ENCODE measurements around the gene E2F3. TPM values are rescaled to one million over a fixed set of nuclear protein-coding genes. Genes with fewer than 3 reads are reported as not detected.

E2F3 gene
- total and polyA plus RNA-seq, 2 donors from 2014 or later, result 3.7 to 11.0 TPM

DNA sequence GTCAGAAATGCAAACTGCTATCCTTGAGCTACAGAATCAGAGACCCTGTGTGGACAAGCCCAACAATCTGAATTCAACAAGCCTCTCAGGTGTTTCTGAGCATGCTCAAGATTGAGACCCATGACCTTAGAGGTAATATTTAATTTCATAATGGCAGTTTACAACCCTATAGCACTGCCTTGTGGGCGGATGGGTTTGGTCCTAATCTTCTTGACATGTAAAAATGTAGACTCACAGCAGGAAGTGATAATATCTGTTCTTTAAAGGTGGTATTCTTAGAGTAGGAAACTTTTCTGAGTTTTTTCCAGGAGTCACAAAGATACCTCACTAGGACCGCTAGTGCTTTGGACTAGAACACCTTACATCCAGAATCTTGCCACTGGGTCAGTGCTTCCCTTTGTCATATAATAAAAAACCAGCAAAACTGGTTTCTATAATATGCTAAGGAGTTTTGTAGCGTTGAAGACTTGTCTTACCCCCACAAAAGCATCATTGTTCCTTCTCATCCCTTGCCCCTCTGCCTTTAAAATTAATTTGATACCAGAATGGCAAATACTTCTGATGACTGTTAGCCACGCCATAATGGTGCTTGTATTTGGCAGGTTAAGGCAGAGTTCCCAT, 52.6 kb downstream of the E2F3 start:
- Histone ChIP-seq H3K27ac (ENCODE audit: low read depth in 2 of 2, low read length in 2 of 2) (no peak overlapping the region), H3K9me3 (ENCODE audit: control insufficient read depth in 2 of 3, insufficient read depth in 1 of 3, low read length in 3 of 3) (no peaks in the 10 kb centered on the region), H3K27me3 (ENCODE audit: control insufficient read depth, insufficient read depth, low read length) (no peaks in the 10 kb centered on the region), H3K9ac (ENCODE audit: low read length in 3 of 3) (no peak overlapping the region), H3K36me3 (ENCODE audit: control insufficient read depth in 2 of 3, insufficient read depth in 3 of 3, low read length in 3 of 3) (no peaks in the 10 kb centered on the region), H3K4me3 (ENCODE audit: low read length in 3 of 3) (no peak overlapping the region), H3K4me1 (ENCODE audit: control insufficient read depth in 2 of 3, insufficient read depth in 2 of 3, low read depth in 1 of 3, low read length in 3 of 3) (peaks cover 0 to 2% (median 0%) of the 10 kb centered on the region in 3 donors)
- FAIRE-seq, result no peak
- intact Hi-C loops (cut with DNase I), result no loop called here
- TF ChIP-seq, protein P1, sequence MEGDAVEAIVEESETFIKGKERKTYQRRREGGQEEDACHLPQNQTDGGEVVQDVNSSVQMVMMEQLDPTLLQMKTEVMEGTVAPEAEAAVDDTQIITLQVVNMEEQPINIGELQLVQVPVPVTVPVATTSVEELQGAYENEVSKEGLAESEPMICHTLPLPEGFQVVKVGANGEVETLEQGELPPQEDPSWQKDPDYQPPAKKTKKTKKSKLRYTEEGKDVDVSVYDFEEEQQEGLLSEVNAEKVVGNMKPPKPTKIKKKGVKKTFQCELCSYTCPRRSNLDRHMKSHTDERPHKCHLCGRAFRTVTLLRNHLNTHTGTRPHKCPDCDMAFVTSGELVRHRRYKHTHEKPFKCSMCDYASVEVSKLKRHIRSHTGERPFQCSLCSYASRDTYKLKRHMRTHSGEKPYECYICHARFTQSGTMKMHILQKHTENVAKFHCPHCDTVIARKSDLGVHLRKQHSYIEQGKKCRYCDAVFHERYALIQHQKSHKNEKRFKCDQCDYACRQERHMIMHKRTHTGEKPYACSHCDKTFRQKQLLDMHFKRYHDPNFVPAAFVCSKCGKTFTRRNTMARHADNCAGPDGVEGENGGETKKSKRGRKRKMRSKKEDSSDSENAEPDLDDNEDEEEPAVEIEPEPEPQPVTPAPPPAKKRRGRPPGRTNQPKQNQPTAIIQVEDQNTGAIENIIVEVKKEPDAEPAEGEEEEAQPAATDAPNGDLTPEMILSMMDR (IDR thresholded peaks at IDR 0.05; ENCODE audit: borderline replicate concordance, extremely low read depth, insufficient read depth), result no peak
- no peak for DNase-seq

DNA sequence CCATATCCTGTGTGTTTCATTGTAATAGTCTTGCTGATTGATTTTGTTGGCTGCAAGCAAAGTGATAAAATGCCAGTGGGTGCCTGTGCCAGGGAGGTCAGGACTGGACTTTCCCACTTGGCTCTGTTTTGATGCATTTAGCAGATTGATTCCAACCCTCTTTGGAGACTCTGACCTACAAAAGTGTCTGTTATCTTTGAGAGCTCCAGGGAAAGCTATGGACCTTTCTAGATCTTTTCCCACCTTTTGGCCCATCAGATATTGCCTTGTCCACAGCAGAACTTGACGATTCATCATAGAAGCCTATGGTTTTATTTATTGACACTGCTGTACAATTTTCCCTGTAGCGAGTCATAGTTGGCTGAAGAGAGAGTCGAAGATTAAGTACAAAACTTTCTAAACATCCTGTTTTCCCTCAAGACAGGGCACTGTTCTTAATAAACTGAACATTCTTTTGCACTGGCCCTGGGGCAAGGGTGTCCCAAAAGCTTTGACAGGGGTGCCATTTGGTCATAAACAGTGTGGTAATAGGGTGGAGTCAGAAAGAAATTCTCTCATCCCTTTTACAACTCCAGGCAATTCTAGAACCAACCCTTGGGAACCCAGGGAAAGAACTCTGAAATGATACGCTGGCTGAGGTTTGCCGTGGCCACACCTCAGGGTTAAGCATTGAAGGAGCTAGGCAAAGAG, 53.7 kb downstream of the E2F3 start:
- no peak overlapping the region for H3K27ac ChIP-seq (ENCODE audit: low read depth in 2 of 2, low read length in 2 of 2)
- DNase-seq, result no peak
- H3K27me3 ChIP-seq (ENCODE audit: control insufficient read depth, insufficient read depth, low read length), result no peaks in the 10 kb centered on the region
- H3K9ac ChIP-seq (ENCODE audit: low read length in 3 of 3), result no peak overlapping the region
- no peak for FAIRE-seq
- H3K9me3 ChIP-seq (ENCODE audit: control insufficient read depth in 2 of 3, insufficient read depth in 1 of 3, low read length in 3 of 3), result no peaks in the 10 kb centered on the region
- H3K4me3 ChIP-seq (ENCODE audit: low read length in 3 of 3), result no peak overlapping the region
- peaks cover 0 to 2% (median 0%) of the 10 kb centered on the region in 3 donors for H3K4me1 ChIP-seq (ENCODE audit: control insufficient read depth in 2 of 3, insufficient read depth in 2 of 3, low read depth in 1 of 3, low read length in 3 of 3)
- intact Hi-C loops (cut with DNase I), result no loop called here
- no peaks in the 10 kb centered on the region for H3K36me3 ChIP-seq (ENCODE audit: control insufficient read depth in 2 of 3, insufficient read depth in 3 of 3, low read length in 3 of 3)
- TF ChIP-seq, protein P1 (IDR thresholded peaks at IDR 0.05; ENCODE audit: borderline replicate concordance, extremely low read depth, insufficient read depth), result no peak

- no peak for FAIRE-seq
- H3K9me3 ChIP-seq (ENCODE audit: control insufficient read depth in 2 of 3, insufficient read depth in 1 of 3, low read length in 3 of 3), result no peaks in the 10 kb centered on the region
- no peak overlapping the region for H3K4me3 ChIP-seq (ENCODE audit: low read length in 3 of 3)
- H3K9ac ChIP-seq (ENCODE audit: low read length in 3 of 3), result no peak overlapping the region
- H3K27ac ChIP-seq (ENCODE audit: low read depth in 2 of 2, low read length in 2 of 2), result no peak overlapping the region
- no peaks in the 10 kb centered on the region for H3K27me3 ChIP-seq (ENCODE audit: control insufficient read depth, insufficient read depth, low read length)
- peaks cover 0 to 2% (median 0%) of the 10 kb centered on the region in 3 donors for H3K4me1 ChIP-seq (ENCODE audit: control insufficient read depth in 2 of 3, insufficient read depth in 2 of 3, low read depth in 1 of 3, low read length in 3 of 3)
- DNase-seq, result no peak
- H3K36me3 ChIP-seq (ENCODE audit: control insufficient read depth in 2 of 3, insufficient read depth in 3 of 3, low read length in 3 of 3), result no peaks in the 10 kb centered on the region
- intact Hi-C loops (cut with DNase I), result no loop called here
- TF ChIP-seq, protein P1 (IDR thresholded peaks at IDR 0.05; ENCODE audit: borderline replicate concordance, extremely low read depth, insufficient read depth), result no peak
Measured at GRCh38 chr6:20458027-20458894, 56.6 kb downstream of the E2F3 start.
